Heart left ventricle (tissue), 16 donors: Measurements from ENCODE around the gene MYO16. TPM values are rescaled to one million over a fixed set of nuclear protein-coding genes. Genes with fewer than 3 reads are reported as not detected.
A peak's percentile ranks its signal among the peaks of the same experiment; 100 is the strongest.
"Not testable (repeated sequence)": the region's sequence is repeated elsewhere in the genome, so short reads cannot be mapped to it uniquely, and the experiment has no call there.

ENCODE experiments used
- ATAC-seq, 4 donors: fragments of 200-7000 bp; cut with Tn5 transposase; one replicate each; pipeline ENCODE4 v1.9.1; 2020 to 2022; ENCODE audit warnings: moderate library complexity in 4 of 4, mild to moderate bottlenecking in 3 of 4, moderate number of reproducible peaks in 1 of 4
- DNase-seq, 5 donors: peaks; one replicate each; pipeline ENCODE4 v3.0.0-alpha.2; 2020
- H3K27ac ChIP-seq, 12 donors: fragments of 200-600 bp; sonication (generic) in 4 of 12; one replicate each; pipeline versions ENCODE4 v1.5.0 to v1.8.0; 2016 to 2022; ENCODE audit warnings: mild to moderate bottlenecking in 2 of 12
- H3K27me3 ChIP-seq, 9 donors: fragments of 200-600 bp; sonication (generic) in 2 of 9; one replicate each; pipeline versions ENCODE4 v1.5.1 to v1.8.0; 2016 to 2022; ENCODE audit warnings: mild to moderate bottlenecking in 3 of 9
- H3K36me3 ChIP-seq, 9 donors: fragments of 200-600 bp; sonication (generic) in 2 of 9; one replicate each; pipeline versions ENCODE4 v1.5.0 to v1.8.0; 2018 to 2022; ENCODE audit warnings: mild to moderate bottlenecking in 2 of 9
- H3K4me1 ChIP-seq, 12 donors: fragments of 200-600 bp; sonication (generic) in 4 of 12; one replicate each; pipeline versions ENCODE4 v1.5.0 to v1.8.0; 2016 to 2022; ENCODE audit warnings: mild to moderate bottlenecking in 3 of 12
- H3K4me3 ChIP-seq, 12 donors: fragments of 200-600 bp; sonication (generic) in 4 of 12; one replicate each; pipeline versions ENCODE4 v1.5.0 to v1.8.0; 2017 to 2022; ENCODE audit warnings: mild to moderate bottlenecking in 9 of 12, moderate library complexity in 4 of 12
- H3K9me3 ChIP-seq, 12 donors: fragments of 200-600 bp; sonication (generic) in 4 of 12; one replicate each; pipeline versions ENCODE4 v1.5.0 to v1.8.0; 2016 to 2022; ENCODE audit warnings: mild to moderate bottlenecking in 1 of 12
- POLR2A ChIP-seq, 2 donors: fragments of 450-650 bp; IDR thresholded peaks; one replicate each; pipeline ENCODE4 v1.6.1; 2017; ENCODE audit warnings: antibody characterized with exemption in 2 of 2, mild to moderate bottlenecking in 2 of 2, moderate library complexity in 2 of 2
- WGBS, 4 donors: extraction: QIAGEN DNeasy Blood & Tissue Kit in 2 of 4; methylation state at CpG; one replicate each; pipeline versions ENCODE4 v1.1.5 to v1.1.7; 2013 to 2018; 5-methylcytosine and 5-hydroxymethylcytosine counted together
- intact Hi-C, 10 donors: fragments of 100-400 bp; cut with DNase I; formaldehyde crosslinking; loops; one replicate each; pipeline versions ENCODE4 v1.11.1 to v1.14.2; 2022
- polyA plus RNA-seq, 2 donors: library from polyadenylated mRNA; stranded (reverse); fragments of 200-250 nt; gene quantifications; one replicate each; pipeline ENCODE4 v1.2.3, GENCODE V29; 2013
- total RNA-seq, 9 donors: library from RNA; depleted of rRNA in 2 of 9; stranded (reverse); fragments of >200 nt in 2 of 9; fragmentation: NEBNext Ultra II Directional in 3 of 9; extraction: Animal tissue kit (Norgen Biotek cat#: 25700) in 3 of 9; gene quantifications; one replicate each; pipeline versions ENCODE4 v1.1.0 to v1.2.4, GENCODE V29; 2016 to 2023
- TF ChIP-seq, protein P1 (sequence below), 12 donors: fragments of 200-600 bp; sonication (generic) in 4 of 12; IDR thresholded peaks; one replicate each; pipeline versions ENCODE4 v1.5.0 to v1.8.0; 2018 to 2022; ENCODE audit warnings: antibody characterized with exemption in 12 of 12, mild to moderate bottlenecking in 5 of 12
- donor health status: ischemic (EF 13 %, LVEDD 7.1; RV severe dilation, severe dysfunction).
- donor health status: healthy with polysubstance abuse.
- donor health status: DM: no; HTN: yes; CAD: no.
- donor health status: DM: no; HTN: no; CAD: no.
- donor health status: ischemic (EF 25% LVEDD 6.9; RV normal size, moderate dysfunction).
- donor health status: ischemic (EF 25% LVEDD 5.7; RV mildly dilated, moderate dysfunction).
- donor health status: healthy.
- donor health status: DM: yes; HTN: yes; CAD: no.
- donor health status: ischemic (EF 35%, LVEDD 5.7; RV mildly dilated, moderate dysfunction).
- donor health status: nonischemic (EF 11% LVEDD 7.7; RV severe dilation, severe dysfunction).
- donor health status: DM: yes; HTN: yes; CAD: no.
- donor health status: PGD.
- donor health status: ischemic (EF 29% LVEDD 5.4; RV normal size, mild dysfunction).
- donor health status: nonischemic (EF 23%, LVEDD 6.1; RV moderate dilation, normal function).

MYO16 gene
- total and polyA plus RNA-seq, 11 donors, result 0.16 to 5.2 (median 0.81) TPM

DNA sequence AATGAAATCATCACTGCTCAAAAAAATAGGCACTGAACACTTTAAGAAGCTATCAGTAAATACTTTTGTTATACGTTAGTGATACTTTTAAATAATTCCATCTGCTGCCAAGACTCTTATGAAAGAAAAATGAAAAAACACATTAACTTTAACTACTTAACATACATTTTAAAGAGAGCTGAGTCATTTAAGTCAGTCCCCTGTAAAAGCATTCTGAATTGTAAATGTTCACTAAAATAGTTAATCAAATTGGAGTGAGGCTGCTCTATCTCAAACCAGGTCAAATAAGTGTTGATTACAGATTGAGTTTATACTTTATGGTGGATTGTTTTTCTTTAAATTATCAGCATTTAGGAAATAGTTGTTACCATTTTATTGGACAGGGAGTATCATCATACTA is 274.2 kb downstream of the MYO16 start:
- Histone ChIP-seq H3K27me3 (no peaks in the 10 kb centered on the region), H3K36me3 (no peaks in the 10 kb centered on the region), H3K9me3 (peaks cover 0 to 4% (median 0%) of the 10 kb centered on the region in 12 donors), H3K4me3 (no peak overlapping the region), H3K27ac (no peak overlapping the region), H3K4me1 (no peaks in the 10 kb centered on the region)
- no peak for DNase-seq
- TF ChIP-seq, protein P1, sequence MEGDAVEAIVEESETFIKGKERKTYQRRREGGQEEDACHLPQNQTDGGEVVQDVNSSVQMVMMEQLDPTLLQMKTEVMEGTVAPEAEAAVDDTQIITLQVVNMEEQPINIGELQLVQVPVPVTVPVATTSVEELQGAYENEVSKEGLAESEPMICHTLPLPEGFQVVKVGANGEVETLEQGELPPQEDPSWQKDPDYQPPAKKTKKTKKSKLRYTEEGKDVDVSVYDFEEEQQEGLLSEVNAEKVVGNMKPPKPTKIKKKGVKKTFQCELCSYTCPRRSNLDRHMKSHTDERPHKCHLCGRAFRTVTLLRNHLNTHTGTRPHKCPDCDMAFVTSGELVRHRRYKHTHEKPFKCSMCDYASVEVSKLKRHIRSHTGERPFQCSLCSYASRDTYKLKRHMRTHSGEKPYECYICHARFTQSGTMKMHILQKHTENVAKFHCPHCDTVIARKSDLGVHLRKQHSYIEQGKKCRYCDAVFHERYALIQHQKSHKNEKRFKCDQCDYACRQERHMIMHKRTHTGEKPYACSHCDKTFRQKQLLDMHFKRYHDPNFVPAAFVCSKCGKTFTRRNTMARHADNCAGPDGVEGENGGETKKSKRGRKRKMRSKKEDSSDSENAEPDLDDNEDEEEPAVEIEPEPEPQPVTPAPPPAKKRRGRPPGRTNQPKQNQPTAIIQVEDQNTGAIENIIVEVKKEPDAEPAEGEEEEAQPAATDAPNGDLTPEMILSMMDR (IDR thresholded peaks at IDR 0.05), result no peak
- no peak for TF ChIP-seq POLR2A (IDR thresholded peaks at IDR 0.05)
- ATAC-seq, result no peak
- intact Hi-C loops, result no loop called here
- 21 to 38% (median 32%) methylated on average over 1 of the region's 1 CpG for WGBS, 4 donors

DNA sequence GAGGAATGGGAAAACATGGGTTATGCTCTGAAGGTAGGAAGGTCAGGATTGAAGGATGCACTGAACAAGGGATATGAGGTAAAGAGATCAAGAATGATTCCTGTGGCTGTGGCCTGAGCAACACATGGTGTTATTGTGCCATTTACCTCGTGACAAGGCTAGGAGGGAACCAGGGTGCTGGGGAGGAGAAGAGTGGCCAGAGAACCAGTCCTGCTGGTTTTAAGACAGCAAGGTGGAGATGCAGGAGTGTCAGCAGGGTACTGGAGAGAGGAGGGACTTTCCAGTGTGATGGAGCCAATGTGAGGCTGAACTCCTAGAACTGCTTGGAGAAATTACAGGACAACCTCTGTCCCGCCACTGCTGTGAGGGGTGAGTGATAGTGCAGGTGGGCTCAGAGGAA is 282.4 kb downstream of the MYO16 start:
- ATAC-seq, result no peak
- peaks cover 0 to 17% (median 6%) of the 10 kb centered on the region in 12 donors for H3K4me1 ChIP-seq
- DNase-seq, result no peak
- no peaks in the 10 kb centered on the region for H3K36me3 ChIP-seq
- 71 to 90% (median 86%) methylated on average over 2 of the region's 2 CpGs for WGBS, 4 donors
- intact Hi-C loops, result no loop called here
- H3K9me3 ChIP-seq, result no peaks in the 10 kb centered on the region
- TF ChIP-seq POLR2A (IDR thresholded peaks at IDR 0.05), result no peak
- TF ChIP-seq, protein P1 (IDR thresholded peaks at IDR 0.05), result no peak
- no peaks in the 10 kb centered on the region for H3K27me3 ChIP-seq
- no peak overlapping the region for H3K4me3 ChIP-seq
- no peak overlapping the region for H3K27ac ChIP-seq

DNA sequence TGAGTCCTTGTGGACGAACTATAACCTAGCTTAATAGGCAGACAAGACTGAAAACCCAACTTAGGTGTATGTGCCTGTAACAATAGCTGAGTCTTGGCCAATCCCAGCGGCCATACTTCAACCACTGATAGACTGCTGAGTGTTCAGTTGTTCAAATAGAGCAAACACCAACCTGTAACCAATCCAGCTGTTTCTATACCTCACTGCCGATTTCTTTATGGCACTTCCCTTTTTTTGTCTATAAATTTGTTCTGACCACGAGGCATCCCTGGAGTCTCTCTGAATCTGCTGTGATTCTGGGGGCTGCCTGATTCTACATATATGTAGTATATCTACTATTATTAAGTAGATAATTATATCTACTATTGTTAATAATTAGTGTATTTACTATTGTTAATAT is 284.3 kb downstream of the MYO16 start:
- H3K4me3 ChIP-seq, intact Hi-C loops, H3K27me3 ChIP-seq, ATAC-seq, H3K36me3 ChIP-seq, DNase-seq, H3K27ac ChIP-seq, H3K9me3 ChIP-seq: not testable (repeated sequence)
- H3K4me1 ChIP-seq, result peaks cover 0 to 17% (median 6%) of the 10 kb centered on the region in 12 donors
- 79 to 85% (median 83%) methylated on average over 4 of the region's 4 CpGs for WGBS, 4 donors

DNA sequence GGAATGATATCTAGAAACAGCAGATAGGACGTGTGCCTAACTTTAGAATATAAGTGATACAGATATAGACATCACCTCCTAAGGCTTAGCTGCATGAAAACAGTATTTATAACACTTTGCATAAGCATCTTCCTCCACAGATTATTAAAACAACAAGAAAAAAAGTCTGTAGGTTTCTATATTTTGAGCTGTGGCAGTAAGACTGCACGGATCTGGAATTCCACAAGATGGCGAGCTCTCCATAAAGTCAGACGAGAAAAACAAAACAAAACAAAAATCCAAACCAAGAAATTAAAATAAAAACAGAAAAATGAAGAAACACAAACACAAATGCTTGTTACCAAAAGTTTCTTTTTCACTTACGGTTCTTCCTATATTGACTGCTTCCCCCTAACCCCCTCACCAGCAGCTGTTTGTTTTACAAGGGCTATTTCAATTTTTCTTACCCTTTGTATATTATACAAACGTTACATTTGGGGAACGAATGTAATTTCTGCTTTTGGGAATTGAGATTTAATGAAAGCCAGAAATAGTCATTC is 285.8 kb downstream of the MYO16 start:
- H3K4me1 ChIP-seq, result peaks cover 0 to 17% (median 6%) of the 10 kb centered on the region in 12 donors

More for the DNA sequence above, 285.8 kb downstream of the MYO16 start:
- ATAC-seq (no peak), DNase-seq (no peak)
- Histone ChIP-seq H3K36me3 (no peaks in the 10 kb centered on the region), H3K4me3 (peak overlapping the region in 6 of 12 donors; percentile 8 to 41 (median 26)), H3K9me3 (no peaks in the 10 kb centered on the region), H3K27ac (peak overlapping the region in 4 of 12 donors; percentile 14 to 85 (median 60)), H3K27me3 (no peaks in the 10 kb centered on the region)
- TF ChIP-seq, protein P1 (IDR thresholded peaks at IDR 0.05), result peak in 10 of 12 donors; percentile 8 to 57 (median 27)
- TF ChIP-seq POLR2A (IDR thresholded peaks at IDR 0.05), result no peak
- intact Hi-C loops, result no loop called here
- WGBS, 4 donors, result 38 to 43% (median 38%) methylated on average over 7 of the region's 7 CpGs
